HG02763 (cell line): ENCODE measurements around the gene TENT5C.
A peak's percentile ranks its signal among the peaks of the same experiment; 100 is the strongest.
"Not testable (repeated sequence)": the region's sequence is repeated elsewhere in the genome, so short reads cannot be mapped to it uniquely, and the experiment has no call there.

Experiments
- ATAC-seq: cut with Tn5 transposase; IDR thresholded peaks from one replicate; pipeline ENCODE4 v1.9.1; 2021; ENCODE audit warnings: mild to moderate bottlenecking, moderate library complexity; ENCODE audit not compliant: unreplicated experiment

Gene TENT5C

DNA sequence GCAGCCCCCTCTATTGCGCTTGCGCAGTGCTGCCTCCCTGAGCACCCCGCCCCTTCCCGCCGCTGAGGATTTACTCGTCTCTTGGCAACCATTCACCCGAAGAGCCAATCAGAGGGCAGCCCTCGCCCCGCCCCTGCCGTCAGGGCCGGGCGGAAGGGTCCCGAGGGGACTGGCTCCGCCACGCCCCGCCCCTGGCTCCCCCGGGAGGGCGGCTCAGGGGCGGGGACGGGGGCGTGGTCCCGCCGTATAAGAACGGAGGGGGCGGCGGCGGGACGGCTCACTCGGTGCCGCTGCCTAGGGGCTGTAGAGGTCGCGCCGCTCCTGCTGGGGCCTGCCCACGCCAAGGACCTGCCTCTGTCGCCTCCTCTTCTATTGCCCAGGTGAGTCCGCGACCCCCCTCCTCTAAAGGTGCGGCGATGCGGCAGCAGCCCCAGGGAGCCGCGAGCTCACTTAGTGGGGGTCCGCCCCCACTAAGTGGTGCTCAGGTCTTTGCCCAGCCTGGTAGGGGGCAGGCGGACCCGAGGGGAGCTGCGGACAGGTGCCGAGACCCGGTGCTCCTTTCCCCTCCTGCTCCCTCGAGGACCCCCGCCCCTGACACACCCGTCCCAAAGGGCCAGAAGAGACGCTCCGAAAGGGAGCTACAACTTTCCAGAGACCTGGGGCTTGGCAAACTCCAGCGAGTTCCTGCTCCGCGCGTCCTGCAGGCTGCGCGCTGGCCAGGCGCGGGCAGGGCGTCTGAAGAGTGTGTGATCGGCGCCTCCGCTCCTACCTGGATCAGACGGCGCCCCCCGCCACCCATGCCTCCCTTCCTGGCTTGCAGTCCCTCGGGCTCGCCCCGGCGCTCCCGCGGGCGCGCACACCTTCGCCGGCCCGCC lies at the start of gene TENT5C:
Gene TENT5C, plus strand, starts transcription at position 275 of the 875 bp plus-strand sequence. CDS start 16,821 bp downstream, outside the sequence.
- ATAC-seq: peak; percentile 95

DNA sequence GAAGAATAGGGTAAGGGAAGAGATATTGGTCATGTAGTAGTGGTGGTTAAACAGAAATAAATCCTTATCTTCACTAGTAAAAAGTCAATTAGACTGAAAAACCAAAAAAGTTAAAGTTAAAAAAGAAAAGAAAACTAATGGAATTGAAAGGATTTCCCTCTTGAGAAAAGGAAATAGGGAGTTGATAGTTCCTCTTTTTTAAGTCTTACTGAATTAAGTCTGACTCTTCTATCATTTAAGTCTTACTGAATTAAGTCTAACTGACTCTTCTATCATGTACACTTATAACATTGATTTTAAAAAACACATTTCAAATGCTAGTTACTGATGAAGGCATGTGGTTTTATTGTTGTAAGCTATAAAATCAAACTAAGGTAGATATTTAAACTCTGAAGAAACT lies 49.5 kb upstream of the TENT5C start:
- no peak for ATAC-seq

DNA sequence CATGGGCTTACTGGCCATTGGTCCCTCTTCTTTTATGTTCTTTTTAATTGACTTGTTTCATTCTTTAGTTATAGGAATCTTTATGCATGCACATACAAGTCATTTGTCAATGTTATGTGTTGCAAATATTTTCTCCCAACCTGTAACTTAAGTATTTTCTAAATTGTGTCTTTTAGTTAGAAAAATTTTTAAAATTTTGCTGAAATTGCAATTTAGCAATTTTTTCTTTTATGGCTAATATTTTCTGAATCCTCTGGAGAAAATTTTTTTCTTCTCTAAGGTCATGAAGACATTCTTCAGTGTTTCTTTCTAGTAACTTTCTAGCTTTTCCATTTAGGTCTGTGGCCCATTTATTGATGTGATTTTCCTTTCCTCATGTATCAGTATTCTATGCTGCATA lies 48.9 kb upstream of the TENT5C start:
- ATAC-seq: no peak

DNA sequence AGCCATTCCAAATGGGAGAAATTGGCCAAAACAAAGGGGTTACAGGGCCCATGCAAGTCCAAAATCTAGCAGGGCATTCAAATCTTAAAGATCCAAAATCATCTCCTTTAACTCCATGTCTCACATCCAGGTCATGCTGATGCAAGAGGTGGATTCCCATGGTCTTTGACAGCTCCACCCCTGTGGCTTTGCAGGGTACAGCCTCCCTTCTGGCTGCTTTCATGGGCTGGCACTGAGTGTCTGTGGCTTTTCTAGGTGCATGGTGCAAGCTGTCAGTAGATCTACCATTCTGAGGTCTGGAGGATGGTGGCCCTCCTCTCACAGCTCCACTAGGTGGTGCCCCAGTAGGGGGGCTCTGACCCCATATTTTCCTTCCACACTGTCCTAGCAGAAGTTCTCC lies 47.4 kb upstream of the TENT5C start:
- not testable (repeated sequence) for ATAC-seq

DNA sequence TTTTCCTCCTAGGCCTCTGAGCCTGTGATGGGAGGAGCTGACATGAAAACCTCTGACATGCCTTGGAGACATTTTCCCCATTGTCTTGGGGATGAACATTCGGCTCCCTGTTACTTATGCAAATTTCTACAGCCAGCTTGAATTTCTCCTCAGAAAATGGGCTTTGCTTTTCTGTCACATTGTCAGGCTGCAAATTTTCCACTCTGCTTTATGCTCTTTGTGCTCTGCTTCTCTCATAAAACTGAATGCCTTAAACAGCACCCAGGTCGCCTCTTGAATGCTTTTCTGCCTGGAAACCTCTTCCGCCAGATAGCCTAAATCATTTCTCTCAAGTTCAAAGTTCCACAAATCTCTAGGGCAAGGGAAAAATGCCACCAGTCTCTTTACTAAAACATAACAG lies 46.7 kb upstream of the TENT5C start:
- no peak for ATAC-seq

DNA sequence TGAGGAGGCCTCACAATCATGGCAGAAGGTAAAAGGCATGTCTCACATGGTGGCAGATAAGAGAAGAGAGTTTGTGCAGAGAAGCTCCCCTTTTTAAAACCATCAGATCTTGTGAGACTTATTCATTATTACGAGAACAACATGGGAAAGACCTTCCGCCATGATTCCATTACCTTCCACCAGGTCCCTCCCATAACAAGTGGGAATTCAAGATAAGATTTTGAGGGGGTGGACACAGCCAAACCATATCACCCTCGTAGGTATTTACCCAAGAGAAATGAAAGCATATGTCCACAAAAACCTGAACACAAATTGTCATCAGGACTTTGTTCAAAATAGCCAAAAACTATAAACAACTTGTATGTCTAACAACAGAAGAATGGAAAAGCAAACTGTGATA lies 45.9 kb upstream of the TENT5C start:
- no peak for ATAC-seq

DNA sequence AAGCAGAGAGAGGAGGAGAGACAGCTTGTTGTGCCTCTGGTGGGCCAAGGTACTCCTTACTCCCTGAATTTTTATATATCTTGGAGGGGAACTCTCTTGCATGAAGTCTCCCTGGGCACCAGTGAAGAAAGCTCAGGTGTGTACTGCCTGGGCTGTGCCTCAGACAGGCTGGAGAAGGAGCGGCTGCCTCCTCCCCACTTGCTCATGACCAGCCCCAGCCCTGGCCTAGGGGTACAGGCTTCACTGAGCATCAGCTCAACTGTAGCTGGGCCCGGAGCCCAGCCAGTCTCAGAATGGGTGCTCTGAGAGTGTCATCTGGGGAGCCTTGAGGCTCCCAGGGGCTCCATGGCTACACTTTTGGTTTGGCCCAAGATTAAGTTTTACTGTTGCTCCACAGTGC lies 44.8 kb upstream of the TENT5C start:
- no peak for ATAC-seq

DNA sequence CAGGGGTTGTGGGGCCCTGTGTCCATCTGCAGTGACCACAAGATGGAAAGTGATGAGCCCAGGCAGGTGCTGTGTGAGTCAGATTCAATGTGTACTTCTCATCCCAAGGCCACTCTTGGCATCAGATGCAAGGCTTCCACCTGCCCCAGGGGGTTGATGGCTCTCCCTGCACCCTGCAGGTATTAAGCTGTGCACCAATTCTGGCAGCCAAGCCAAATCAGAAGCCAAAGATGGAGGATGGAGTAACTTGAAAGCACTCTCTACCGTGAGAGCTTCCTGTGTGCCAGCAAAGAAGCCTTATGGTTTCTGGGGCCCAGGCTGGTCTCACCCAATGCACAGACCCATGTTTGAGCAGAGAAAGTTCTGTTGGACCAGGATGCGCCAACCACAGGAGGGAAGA lies 44.3 kb upstream of the TENT5C start:
- no peak for ATAC-seq

DNA sequence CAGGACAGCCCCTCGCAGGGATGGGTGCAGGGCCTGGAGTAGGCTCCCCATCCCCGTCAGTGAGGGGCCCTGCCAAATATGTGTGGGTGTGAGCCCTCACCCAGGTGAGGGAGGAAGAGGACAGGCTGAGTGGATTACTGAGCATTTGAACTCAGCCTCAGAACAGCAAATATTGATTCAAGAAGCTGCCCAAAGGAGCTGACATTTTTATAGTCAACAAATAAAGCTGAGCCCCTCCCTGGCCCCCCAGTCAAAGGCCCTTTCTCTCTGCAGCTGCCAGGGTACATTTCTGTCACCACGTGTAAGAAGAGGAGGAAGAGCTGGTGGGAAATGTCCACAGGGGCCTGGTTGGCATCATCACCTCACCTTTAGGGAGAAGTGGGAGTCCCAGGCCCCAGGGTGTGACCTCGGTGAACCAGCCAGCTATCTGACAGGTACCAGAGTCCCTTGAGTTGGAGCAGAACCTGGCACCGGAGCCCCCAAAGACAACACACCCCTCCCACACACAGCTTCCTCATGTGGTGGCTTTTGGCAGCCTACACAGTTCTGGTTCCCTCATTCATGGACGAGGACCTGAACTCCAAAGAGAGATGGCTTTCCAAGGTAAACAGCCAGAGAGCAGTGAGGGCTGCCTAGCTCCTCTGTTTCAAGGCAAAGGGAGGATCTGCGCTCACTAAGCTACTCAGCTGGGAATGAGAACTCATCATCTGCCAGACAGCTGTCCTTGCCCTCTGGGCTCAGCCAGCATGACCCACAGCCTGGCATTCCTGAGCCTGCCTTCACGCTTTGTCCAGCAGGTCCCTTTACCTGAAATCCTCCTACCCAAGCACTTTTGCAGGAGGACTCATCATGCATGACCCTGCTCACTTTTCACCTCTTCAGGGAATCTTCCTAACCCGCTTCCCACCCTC lies 43.0 kb upstream of the TENT5C start:
- ATAC-seq: no peak

DNA sequence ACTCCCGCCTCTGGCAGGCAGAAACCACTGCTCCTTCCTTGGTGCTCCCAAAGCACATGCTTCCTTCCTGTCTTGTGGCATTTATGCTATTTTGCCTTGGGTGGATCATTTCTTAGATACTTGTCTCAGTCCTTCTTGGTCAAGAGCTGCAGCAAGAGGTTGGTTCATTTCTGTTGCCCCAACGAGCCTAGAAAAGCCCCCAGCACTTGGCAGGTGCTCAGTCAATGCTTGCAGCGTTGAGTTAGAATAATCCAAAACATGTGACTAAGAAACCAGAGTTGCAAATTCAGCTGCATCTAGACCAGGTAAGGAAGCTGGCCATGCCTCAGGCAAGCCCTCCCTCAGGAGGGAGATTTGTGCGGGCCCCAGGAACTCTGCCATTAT lies 42.4 kb upstream of the TENT5C start:
- no peak for ATAC-seq

DNA sequence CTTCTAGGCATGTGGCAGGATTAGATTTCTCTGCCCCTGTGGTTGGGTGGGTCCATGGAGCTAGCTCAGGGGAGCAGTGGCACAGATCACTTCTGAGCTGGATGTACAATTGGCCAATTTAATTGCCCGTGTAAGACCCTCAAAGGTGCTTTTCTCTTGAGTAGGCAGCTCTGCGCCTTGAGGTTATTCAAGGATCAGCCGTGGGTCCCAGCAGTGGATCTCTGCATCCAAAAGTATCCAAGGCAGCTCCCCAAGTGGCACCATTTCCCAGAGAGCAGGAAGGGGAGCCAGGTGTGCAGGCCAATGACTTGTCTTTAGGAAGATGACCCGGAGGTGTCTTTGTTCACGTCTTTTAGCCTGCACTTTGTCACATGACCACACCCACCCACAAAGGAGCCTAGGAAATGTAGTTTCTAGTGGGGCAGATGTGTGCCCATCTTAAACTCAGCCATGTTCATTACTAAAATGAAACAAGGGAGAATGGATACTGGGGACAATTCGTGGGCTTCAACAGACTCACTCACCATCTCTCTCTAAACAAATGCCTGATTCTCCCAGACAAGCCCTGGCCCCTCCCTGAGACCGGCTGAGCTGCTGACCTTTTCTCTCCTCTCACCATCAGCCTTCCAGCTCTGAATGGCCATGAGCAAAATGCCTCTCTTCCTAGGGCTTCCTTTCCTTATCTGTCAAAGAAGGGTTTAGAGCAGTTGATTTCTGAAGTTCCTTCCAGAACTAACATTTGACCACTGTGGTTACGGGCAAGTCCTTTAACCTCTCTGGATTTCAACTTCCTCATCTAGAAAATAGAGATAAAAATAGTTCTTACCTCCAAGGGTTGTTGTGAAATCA lies 41.4 kb upstream of the TENT5C start:
- ATAC-seq: no peak

DNA sequence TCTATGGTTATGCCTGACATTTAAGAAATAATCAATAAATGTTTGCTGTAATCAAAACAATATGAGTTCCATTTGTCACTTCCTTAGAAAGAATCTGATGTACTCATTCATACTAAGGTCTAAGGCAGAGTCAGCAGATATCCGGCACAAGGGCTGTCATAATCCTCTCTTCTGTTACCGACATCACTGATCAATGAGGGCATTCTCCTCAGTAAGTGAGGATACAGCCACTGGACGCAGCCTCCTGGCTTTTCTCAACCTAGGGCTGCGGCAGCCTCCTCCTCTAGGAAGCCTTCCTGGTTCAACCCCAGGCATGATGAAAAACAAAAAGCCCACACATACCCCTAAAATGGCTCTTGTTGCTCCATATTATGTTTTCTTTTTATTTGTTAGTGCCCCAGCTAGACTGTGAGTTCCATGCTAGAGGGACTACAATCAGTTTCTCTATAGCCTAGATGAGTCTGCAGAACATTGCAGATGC lies 40.7 kb upstream of the TENT5C start:
- ATAC-seq: no peak

DNA sequence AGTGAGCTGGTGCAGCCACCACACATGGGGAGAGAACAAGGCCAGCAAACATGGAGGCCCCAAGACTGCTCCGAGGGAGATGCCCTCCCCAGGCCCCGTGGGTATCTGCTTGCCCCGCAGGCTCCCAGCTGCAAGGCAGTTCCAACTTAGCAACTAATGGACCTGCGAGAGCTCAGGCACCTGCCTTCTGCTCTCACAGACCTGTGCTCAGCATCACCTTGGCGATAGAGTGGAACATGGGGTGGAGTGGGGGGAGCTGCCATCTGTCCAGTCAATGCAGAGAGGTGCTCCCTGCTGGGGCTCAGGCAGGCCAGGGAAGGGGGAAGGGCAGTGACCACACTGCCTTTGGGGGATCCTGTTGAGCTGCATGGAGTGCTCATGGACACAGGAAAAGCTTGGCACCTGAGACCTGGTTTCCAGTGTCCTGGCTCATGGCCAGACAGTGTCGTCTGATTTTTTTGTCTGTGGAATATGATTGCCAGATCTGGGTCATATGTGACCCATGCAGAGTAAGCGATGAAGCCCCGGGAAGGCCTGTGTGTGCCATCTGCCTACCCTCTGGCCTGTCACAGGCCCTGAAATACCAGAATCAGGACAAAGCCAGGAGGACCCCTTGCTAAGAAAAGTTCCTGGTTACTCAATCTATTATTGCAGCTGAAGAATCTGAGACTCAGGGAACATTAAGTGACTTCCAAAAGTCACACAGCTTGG lies 39.9 kb upstream of the TENT5C start:
- ATAC-seq: no peak

DNA sequence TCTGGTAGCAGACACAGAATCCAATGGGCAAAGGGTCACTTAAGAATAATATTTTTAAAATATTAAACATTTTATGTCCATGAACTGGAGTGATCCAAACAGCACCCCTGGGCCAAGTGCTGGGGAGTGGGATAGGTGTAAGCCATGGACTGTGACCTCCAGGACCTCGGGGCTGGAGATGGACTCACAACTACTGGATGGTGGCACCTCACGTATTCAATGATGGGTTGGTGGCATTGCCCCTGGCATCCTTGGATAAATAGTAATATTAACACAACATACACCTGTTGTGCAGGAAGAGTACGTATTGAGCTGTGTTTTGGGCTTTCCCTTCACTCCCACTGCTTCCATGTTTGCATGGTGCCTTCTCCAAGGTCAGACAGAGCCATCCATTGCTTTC lies 39.3 kb upstream of the TENT5C start:
- no peak for ATAC-seq

DNA sequence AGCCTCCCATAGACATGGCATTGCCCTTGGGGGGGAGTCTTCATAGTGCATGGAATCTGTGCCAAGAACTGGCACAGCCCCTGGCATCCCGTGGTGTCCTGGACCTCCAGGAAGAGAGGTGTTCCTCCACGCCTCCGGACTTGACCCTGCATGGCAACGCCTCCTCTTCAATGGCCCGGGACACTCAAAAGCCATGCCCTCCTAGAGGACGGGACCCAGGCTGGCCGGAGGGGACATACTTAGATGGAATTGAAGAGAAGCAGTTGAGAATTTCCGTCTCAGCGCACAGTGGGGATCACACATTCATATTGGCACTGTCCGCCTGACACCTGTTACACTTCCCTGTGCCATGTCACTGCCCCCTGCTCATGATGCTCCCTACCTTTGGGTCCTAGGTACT lies 38.4 kb upstream of the TENT5C start:
- ATAC-seq: no peak

DNA sequence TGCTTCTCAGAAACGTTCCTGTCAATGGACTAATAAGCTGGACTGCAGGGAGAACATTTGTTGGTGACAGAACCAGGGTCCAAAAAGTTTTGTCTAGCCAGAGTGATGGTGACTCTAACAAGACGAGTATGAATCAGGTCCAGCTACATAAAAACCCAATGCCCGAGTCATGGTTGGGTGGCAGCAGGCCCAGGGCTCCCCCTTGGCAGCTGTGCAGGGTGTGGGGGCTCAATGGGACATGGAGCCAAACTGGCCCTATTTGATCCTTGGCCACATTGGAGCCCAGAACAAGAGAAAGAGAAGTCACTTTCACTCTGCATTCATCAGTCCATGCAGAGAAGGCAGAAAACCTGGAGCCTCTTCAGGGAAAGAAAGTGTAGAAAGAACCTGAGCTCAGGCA lies 37.9 kb upstream of the TENT5C start:
- ATAC-seq: no peak

DNA sequence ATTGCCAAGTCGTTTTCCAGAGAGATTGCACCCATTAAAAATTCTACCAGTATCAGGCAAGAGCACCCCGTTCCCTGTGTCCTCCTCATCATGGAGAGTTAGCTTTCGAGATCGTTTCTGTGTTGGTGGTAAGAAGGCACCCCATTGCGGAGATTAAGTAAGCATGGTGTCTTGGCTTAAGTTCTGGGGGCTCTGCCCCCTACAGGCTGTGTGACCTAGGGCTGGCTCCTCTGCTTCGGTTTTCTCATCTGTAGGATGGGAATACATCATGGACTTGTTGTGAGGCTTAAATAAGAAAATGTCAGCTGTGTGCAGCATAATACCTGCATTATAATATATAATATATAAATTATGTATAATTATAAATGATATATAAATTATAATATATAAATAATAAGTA lies 36.8 kb upstream of the TENT5C start:
- ATAC-seq: no peak

DNA sequence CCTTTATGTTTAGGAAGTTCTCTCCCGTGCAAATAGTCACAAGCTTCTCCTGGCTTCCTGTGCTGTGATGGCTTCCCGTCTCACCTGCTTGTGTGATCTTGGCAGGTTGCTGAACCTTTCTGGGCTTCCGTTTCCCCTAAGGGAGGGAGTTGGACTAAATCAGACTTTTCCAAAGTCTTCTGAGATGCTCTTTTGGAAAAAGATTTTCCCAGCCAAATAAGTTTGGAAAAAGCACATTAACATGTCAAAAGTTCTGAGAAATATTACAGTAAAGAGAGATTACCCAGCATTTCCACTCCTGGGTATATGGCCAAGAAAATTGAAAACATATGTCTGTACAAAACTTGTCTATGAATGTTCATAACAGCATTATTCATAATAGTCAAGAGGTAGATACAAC lies 36.0 kb upstream of the TENT5C start:
- ATAC-seq: no peak

DNA sequence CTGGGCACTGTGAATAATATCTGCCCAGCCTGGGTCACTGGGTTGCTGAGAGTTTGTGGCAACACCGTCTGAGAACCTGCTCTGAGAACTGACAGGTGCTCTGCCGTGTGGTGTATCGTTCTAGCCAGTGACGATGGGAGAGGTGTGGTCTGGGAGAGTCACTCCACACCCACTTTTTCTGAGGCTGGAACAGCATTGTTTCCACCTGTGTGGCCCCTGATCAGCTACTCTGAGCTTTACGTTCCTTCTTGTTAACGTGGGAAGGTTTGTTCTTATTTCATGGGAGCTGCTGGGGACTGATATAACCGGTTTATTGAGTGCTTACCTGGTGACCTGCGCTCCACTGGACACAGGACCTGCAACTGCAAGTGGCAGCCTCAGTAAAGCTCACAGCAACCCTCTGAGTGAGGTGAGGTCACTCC lies 34.8 kb upstream of the TENT5C start:
- ATAC-seq: no peak

DNA sequence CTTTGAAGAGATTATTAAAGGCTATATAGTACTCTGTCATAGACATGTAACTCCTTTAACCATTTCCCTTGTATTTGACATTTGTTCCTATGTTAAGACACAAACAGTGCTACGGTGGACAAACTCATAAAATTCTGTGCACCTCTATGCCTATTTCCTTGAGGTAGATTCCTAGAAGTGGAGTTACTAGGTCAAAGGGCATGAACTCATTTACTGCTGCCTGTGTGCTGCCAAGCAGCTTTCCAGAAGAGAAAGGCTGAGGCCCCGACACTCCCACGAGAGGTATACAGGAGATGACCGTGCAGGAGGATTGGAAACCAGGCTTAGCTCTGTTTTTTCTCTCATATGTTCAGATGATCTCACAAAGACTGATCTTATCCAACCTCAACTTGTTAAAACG lies 34.4 kb upstream of the TENT5C start:
- ATAC-seq: no peak
